A549 (cell line): ENCODE results near the gene DDX10. TPM values are rescaled to one million over a fixed set of nuclear protein-coding genes. Genes with fewer than 3 reads are reported as not detected.

ENCODE experiments used
- ATAC-seq, 2 experiments: fragments of 200-7000 bp in 1 of 2; fragments of >200 bp in 1 of 2; cut with Nextera tagmentation in 1 of 2; cut with Tn5 transposase in 1 of 2; 3 replicates each; pipeline versions ENCODE4 v1.8.0 to v1.9.1; 2018 to 2020; ENCODE audit warnings: mild to moderate bottlenecking in 1 of 2, moderate library complexity in 1 of 2
- CTCF ChIA-PET: fragments of 300-600 bp; sonication (Branson Sonifier 250); formaldehyde crosslinking; extraction: SDS; loops from one replicate; lab custom pipeline; 2021; ENCODE audit warnings: antibody characterized with exemption, inconsistent platforms; lab: Yijun Ruan, JAX
- POLR2A ChIA-PET: fragments of 350-600 bp; formaldehyde crosslinking; extraction: SDS; loops from one replicate; lab custom pipeline; 2021; ENCODE audit warnings: antibody characterized with exemption, inconsistent platforms; lab: Yijun Ruan, JAX
- DNase-seq, 2 experiments: peaks; one replicate each; pipeline versions ENCODE4 v3.0.0 to v3.0.0-alpha.2; 2011 to 2016; ENCODE audit warnings: low read depth in 1 of 2, low spot score in 1 of 2
- FAIRE-seq: peaks from 2 replicates; lab custom pipeline; 2011; peaks lifted over from hg19 to GRCh38; lab: Jason Lieb, UNC
- H3K27ac ChIP-seq, 2 experiments: fragments of >200 bp; sonication (Bioruptor Twin); formaldehyde crosslinking; 3 replicates each; pipeline ENCODE4 v1.5.1; 2016 to 2017
- H3K4me1 ChIP-seq: fragments of >200 bp; sonication (Bioruptor Twin); formaldehyde crosslinking; 3 replicates; pipeline ENCODE4 v1.6.1; 2016
- H3K4me2 ChIP-seq: fragments of >200 bp; sonication (Bioruptor Twin); formaldehyde crosslinking; 3 replicates; pipeline ENCODE4 v1.6.1; 2016
- H3K4me3 ChIP-seq: fragments of >200 bp; sonication (Bioruptor Twin); formaldehyde crosslinking; 3 replicates; pipeline ENCODE4 v1.5.1; 2016
- H3K9me3 ChIP-seq: fragments of >200 bp; sonication (Bioruptor Twin); formaldehyde crosslinking; 3 replicates; pipeline ENCODE4 v1.6.1; 2016
- CBX2 ChIP-seq: fragments of 200-600 bp; sonication (generic); IDR thresholded peaks from 2 replicates; pipeline ENCODE4 v1.6.1; 2016; ENCODE audit warnings: low read depth, mild to moderate bottlenecking, borderline replicate concordance
- CBX8 ChIP-seq: fragments of 200-600 bp; sonication (generic); IDR thresholded peaks from 2 replicates; pipeline ENCODE4 v1.6.1; 2016
- CHD2 ChIP-seq: fragments of 150-350 bp; IDR thresholded peaks from 2 replicates; pipeline ENCODE4 v1.6.1; 2014; ENCODE audit warnings: low read length; ENCODE audit not compliant: partially characterized antibody
- CHD4 ChIP-seq: fragments of 200-600 bp; sonication (generic); IDR thresholded peaks from 2 replicates; pipeline ENCODE4 v1.6.1; 2016; ENCODE audit warnings: antibody characterized with exemption, mild to moderate bottlenecking, borderline replicate concordance
- EHF ChIP-seq: fragments of 250-450 bp; sonication (Bioruptor Pico); IDR thresholded peaks from 2 replicates; pipeline ENCODE4 v1.5.0; 2020; ENCODE audit warnings: mild to moderate bottlenecking
- EHMT2 ChIP-seq: fragments of 200-600 bp; sonication (generic); IDR thresholded peaks from 2 replicates; pipeline ENCODE4 v1.6.1; 2016; ENCODE audit warnings: antibody characterized with exemption, low read depth, mild to moderate bottlenecking, moderate library complexity
- FOSB ChIP-seq: fragments of 250-450 bp; sonication (Bioruptor Pico); IDR thresholded peaks from 2 replicates; pipeline ENCODE4 v1.5.0; 2020; ENCODE audit warnings: mild to moderate bottlenecking, moderate library complexity
- FOXS1 ChIP-seq: fragments of 250-450 bp; sonication (Bioruptor Pico); IDR thresholded peaks from 2 replicates; pipeline ENCODE4 v1.5.0; 2020; ENCODE audit warnings: mild to moderate bottlenecking, moderate library complexity
- GATA3 ChIP-seq: IDR thresholded peaks from 2 replicates; pipeline ENCODE4 v1.6.1; 2012; ENCODE audit warnings: borderline replicate concordance
- JUNB ChIP-seq: fragments of >200 bp; sonication (Bioruptor Twin); formaldehyde crosslinking; IDR thresholded peaks from 2 replicates; pipeline ENCODE4 v1.6.1; 2016
- KDM1A ChIP-seq: fragments of 200-600 bp; sonication (generic); IDR thresholded peaks from 2 replicates; pipeline ENCODE4 v1.6.1; 2016; ENCODE audit warnings: low read depth, mild to moderate bottlenecking
- KDM5A ChIP-seq: fragments of 200-600 bp; sonication (generic); IDR thresholded peaks from 2 replicates; pipeline ENCODE4 v1.6.1; 2016; ENCODE audit warnings: antibody characterized with exemption, mild to moderate bottlenecking
- MYC ChIP-seq: IDR thresholded peaks from 2 replicates; pipeline ENCODE4 v1.6.1; 2012; ENCODE audit warnings: mild to moderate bottlenecking, inconsistent platforms, low read length, improper control_type of control experiment, borderline replicate concordance
- NFE2L2 ChIP-seq: fragments of 150-350 bp; conservative IDR thresholded peaks from 2 replicates; pipeline ENCODE4 v1.6.1; 2014; ENCODE audit warnings: low read length
- NPAS2 ChIP-seq: fragments of 250-450 bp; sonication (Bioruptor Pico); IDR thresholded peaks from 2 replicates; pipeline ENCODE4 v1.8.0; 2022; ENCODE audit warnings: mild to moderate bottlenecking, moderate library complexity, borderline replicate concordance
- NR3C1 ChIP-seq: fragments of >200 bp; sonication (Bioruptor Twin); formaldehyde crosslinking; IDR thresholded peaks from 3 replicates; pipeline ENCODE4 v1.6.1; 2017
- PBX3 ChIP-seq: IDR thresholded peaks from 2 replicates; pipeline ENCODE4 v1.6.1; 2012
- POLR2AphosphoS2 ChIP-seq: conservative IDR thresholded peaks from 2 replicates; pipeline ENCODE4 v1.6.1; 2012; ENCODE audit warnings: low read length, improper control_type of control experiment, inconsistent platforms
- RCOR1 ChIP-seq: fragments of 150-350 bp; IDR thresholded peaks from 2 replicates; pipeline ENCODE4 v1.6.1; 2014; ENCODE audit warnings: antibody characterized with exemption, low read length, low read depth
- SREBF2 ChIP-seq: fragments of 450-650 bp; IDR thresholded peaks from 2 replicates; pipeline ENCODE4 v1.6.1; 2014; ENCODE audit warnings: mild to moderate bottlenecking, moderate library complexity
- USF2 ChIP-seq: fragments of 450-650 bp; IDR thresholded peaks from 2 replicates; pipeline ENCODE4 v1.6.1; 2014; ENCODE audit warnings: antibody characterized with exemption
- ZC3H11A ChIP-seq: fragments of 450-650 bp; IDR thresholded peaks from 2 replicates; pipeline ENCODE4 v1.6.1; 2014; ENCODE audit warnings: antibody characterized with exemption, mild to moderate bottlenecking
- ZFP36 ChIP-seq: fragments of 450-650 bp; IDR thresholded peaks from 2 replicates; pipeline ENCODE4 v1.6.1; 2014; ENCODE audit warnings: borderline replicate concordance; ENCODE audit not compliant: partially characterized antibody
- ZNF302 ChIP-seq: fragments of 250-450 bp; sonication (Bioruptor Pico); IDR thresholded peaks from 2 replicates; pipeline ENCODE4 v1.9.0; 2021; ENCODE audit warnings: inconsistent platforms, mild to moderate bottlenecking, moderate library complexity
- ZSCAN20 ChIP-seq: fragments of 250-450 bp; sonication (Bioruptor Pico); IDR thresholded peaks from 2 replicates; pipeline ENCODE4 v1.8.0; 2022; ENCODE audit warnings: mild to moderate bottlenecking, moderate library complexity
- WGBS: methylation state at CpG from one replicate; pipeline ENCODE4 v1.1.6; 2017; ENCODE audit errors: missing lambda C conversion rate; 5-methylcytosine and 5-hydroxymethylcytosine counted together
- polyA plus RNA-seq, 4 experiments: library from polyadenylated mRNA; depleted of rRNA in 3 of 4; stranded (reverse); fragments of >200 nt; fragmentation: RNase III in 1 of 4; extraction: RNeasy Plus Mini Kit Qiagen cat#74134 plus additional on column Dnase treatment in 1 of 4; gene quantifications; 2 replicates in 3 of 4; 3 replicates in 1 of 4; pipeline ENCODE4 v1.2.3, GENCODE V29; 2011 to 2017
- TF ChIP-seq, protein P1 (sequence below): IDR thresholded peaks from 2 replicates; pipeline ENCODE4 v1.6.1; 2012; ENCODE audit warnings: low read depth, borderline replicate concordance
- TF ChIP-seq, protein P2 (sequence below): fragments of >200 bp; sonication (Bioruptor Twin); formaldehyde crosslinking; IDR thresholded peaks from 3 replicates; pipeline ENCODE4 v1.6.1; 2016
- TF ChIP-seq, protein P3 (sequence below): fragments of 150-350 bp; IDR thresholded peaks from 2 replicates; pipeline ENCODE4 v1.6.1; 2014; ENCODE audit warnings: low read depth, mild to moderate bottlenecking, low read length

Gene DDX10
- polyA plus RNA-seq, 2 of the 4 experiments (the other 2 are of a cell fraction) = 46.0 to 189 TPM

DNA sequence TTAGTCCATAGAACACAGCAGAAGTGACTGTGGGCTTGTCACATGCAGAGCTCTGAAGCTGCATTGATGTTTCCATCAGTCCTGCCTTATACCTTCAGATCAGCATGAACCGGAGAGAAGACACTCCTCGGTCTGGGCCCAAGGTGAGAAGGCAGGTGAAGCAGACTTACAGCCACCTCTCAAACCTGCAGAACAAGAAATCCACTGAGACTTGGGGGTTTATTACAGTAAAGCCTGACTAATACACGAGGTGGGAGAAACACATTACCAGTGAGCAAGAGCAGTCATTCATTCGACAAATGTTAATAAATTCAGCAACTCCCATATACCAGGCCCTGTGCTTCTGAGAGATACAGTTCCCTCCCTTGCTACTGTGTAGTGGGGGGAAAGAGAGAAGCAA, 279.0 kb downstream of the DDX10 start:
- POLR2A ChIA-PET = no interaction called here
- ATAC-seq = peak; percentile 13 to 25; a peak in 2 of 6 replicates

GRCh38 chr11:108944471-108945178, 279.8 kb downstream of the DDX10 start:
- 94% methylated on average over 6 of the region's 6 CpGs for WGBS
- H3K4me1 ChIP-seq = peaks cover 11% of the 10 kb centered on the region
- FAIRE-seq = no peak
- ChIA-PET CTCF (interaction anchor here (1.4 kb wide), 1 partner anchor 29 kb away, joined by 3 read pairs; no protein-coding TSS in a partner anchor), POLR2A (no interaction called here)
- 0 out of 6 replicates have a peak, but pooled peaks of 1 of the 2 experiments have one; percentile 10 for ATAC-seq
- no peak overlapping the region; a peak in 1 of 6 replicates for H3K27ac ChIP-seq
- TF ChIP-seq FOXS1 (CRISPR knock-in tag) (no peak), SREBF2 (no peak), KDM1A (no peak)
- DNase-seq = no peak
- H3K4me2 ChIP-seq = no peak overlapping the region
- H3K4me3 ChIP-seq = no peak overlapping the region
- H3K9me3 ChIP-seq = no peaks in the 10 kb centered on the region

More for the DNA sequence above, 279.0 kb downstream of the DDX10 start:
- FAIRE-seq = no peak
- Histone ChIP-seq H3K4me3 (no peak overlapping the region), H3K4me2 (no peak overlapping the region), H3K9me3 (no peaks in the 10 kb centered on the region), H3K27ac (peak overlapping the region in 1 of 2 experiments; percentile 41; a peak in 1 of 6 replicates), H3K4me1 (peaks cover 11% of the 10 kb centered on the region)
- TF ChIP-seq MYC (no peak), POLR2AphosphoS2 (no peak), EHMT2 (no peak), ZNF302 (no peak), CBX2 (no peak)
- CTCF ChIA-PET = no interaction called here
- 100% methylated on average over 4 of the region's 4 CpGs for WGBS
- no peak for DNase-seq

DNA sequence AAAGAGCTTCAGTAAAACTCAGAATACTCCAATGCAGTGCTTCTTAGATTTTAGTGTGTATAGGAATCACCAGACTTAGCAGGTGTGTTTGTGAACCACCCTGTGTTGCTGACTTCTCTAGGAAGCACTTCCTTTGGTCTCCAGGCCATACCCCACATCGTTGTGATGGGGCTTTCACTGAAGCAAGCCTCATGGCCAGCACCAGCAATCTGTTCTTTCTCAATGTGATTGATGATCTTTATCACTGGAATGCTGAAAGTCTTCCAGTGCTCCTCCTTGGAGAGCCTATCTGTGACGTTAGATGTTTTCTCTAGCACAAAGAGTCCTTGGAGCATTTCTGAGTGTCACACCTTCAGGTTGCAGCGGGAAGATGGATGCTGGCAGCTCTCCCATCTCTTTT, 280.5 kb downstream of the DDX10 start:
- Histone ChIP-seq H3K4me2 (no peak overlapping the region), H3K9me3 (no peaks in the 10 kb centered on the region), H3K4me1 (peaks cover 11% of the 10 kb centered on the region), H3K27ac (peak overlapping the region in 1 of 2 experiments; percentile 33; a peak in 1 of 6 replicates), H3K4me3 (no peak overlapping the region)
- ATAC-seq (no peak; a peak in 1 of 6 replicates), DNase-seq (no peak)
- POLR2A ChIA-PET = no interaction called here
- TF ChIP-seq PBX3 (no peak), EHF (CRISPR knock-in tag) (no peak), USF2 (no peak), CBX8 (no peak), KDM5A (no peak), GATA3 (no peak), JUNB (no peak), RCOR1 (no peak), NFE2L2 (no peak), CHD4 (no peak), ZFP36 (no peak), NR3C1 (no peak), CHD2 (no peak), ZSCAN20 (CRISPR knock-in tag) (no peak), ZC3H11A (no peak), NPAS2 (CRISPR knock-in tag) (no peak), FOSB (no peak)
- TF ChIP-seq, protein P1, sequence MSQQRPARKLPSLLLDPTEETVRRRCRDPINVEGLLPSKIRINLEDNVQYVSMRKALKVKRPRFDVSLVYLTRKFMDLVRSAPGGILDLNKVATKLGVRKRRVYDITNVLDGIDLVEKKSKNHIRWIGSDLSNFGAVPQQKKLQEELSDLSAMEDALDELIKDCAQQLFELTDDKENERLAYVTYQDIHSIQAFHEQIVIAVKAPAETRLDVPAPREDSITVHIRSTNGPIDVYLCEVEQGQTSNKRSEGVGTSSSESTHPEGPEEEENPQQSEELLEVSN = no peak
- TF ChIP-seq, protein P2, sequence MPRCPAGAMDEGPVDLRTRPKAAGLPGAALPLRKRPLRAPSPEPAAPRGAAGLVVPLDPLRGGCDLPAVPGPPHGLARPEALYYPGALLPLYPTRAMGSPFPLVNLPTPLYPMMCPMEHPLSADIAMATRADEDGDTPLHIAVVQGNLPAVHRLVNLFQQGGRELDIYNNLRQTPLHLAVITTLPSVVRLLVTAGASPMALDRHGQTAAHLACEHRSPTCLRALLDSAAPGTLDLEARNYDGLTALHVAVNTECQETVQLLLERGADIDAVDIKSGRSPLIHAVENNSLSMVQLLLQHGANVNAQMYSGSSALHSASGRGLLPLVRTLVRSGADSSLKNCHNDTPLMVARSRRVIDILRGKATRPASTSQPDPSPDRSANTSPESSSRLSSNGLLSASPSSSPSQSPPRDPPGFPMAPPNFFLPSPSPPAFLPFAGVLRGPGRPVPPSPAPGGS = no peak
- TF ChIP-seq, protein P3, sequence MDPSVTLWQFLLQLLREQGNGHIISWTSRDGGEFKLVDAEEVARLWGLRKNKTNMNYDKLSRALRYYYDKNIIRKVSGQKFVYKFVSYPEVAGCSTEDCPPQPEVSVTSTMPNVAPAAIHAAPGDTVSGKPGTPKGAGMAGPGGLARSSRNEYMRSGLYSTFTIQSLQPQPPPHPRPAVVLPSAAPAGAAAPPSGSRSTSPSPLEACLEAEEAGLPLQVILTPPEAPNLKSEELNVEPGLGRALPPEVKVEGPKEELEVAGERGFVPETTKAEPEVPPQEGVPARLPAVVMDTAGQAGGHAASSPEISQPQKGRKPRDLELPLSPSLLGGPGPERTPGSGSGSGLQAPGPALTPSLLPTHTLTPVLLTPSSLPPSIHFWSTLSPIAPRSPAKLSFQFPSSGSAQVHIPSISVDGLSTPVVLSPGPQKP = no peak
- TF ChIP-seq, all 56 proteins: peak for 0
- WGBS = 74% methylated on average over 3 of the region's 3 CpGs
- CTCF ChIA-PET = interaction anchor here (1.4 kb wide), 1 partner anchor 28 kb away, joined by 3 read pairs; no protein-coding TSS in a partner anchor
- FAIRE-seq = no peak
